Neural cell (in vitro differentiated cells): ENCODE data around the gene LIMS2. TPM values are rescaled to one million over a fixed set of nuclear protein-coding genes. Genes with fewer than 3 reads are reported as not detected.

Experiments
- H2AFZ ChIP-seq: fragments of 200-600, 300-800 bp; sonication (generic), shearing (Covaris generic); 2 replicates; pipeline ENCODE4 v1.6.0; 2014; ENCODE audit warnings: low read depth, mild to moderate bottlenecking, antibody characterized with exemption, low read length, moderate library complexity
- H3F3A ChIP-seq: fragments of 200-600 bp; shearing (Covaris generic); 2 replicates; pipeline ENCODE4 v1.6.1; 2016; ENCODE audit warnings: mild to moderate bottlenecking, moderate library complexity, mixed read lengths, antibody characterized with exemption, low read length; ENCODE audit not compliant: insufficient read depth, poor library complexity, severe bottlenecking
- H3K27ac ChIP-seq: fragments of 200-600, 300-800 bp; sonication (generic), shearing (Covaris generic); 2 replicates; pipeline ENCODE4 v1.5.1; 2014; ENCODE audit warnings: mild to moderate bottlenecking, low read length, moderate library complexity
- H3K27me3 ChIP-seq: fragments of 300-800, 200-600 bp; sonication (generic), shearing (Covaris generic); 2 replicates; pipeline ENCODE4 v1.6.0; 2014; ENCODE audit warnings: mild to moderate bottlenecking, low read depth, low read length, moderate library complexity; ENCODE audit not compliant: insufficient read depth
- H3K36me3 ChIP-seq: fragments of 300-800, 200-600 bp; sonication (generic), shearing (Covaris generic); 2 replicates; pipeline ENCODE4 v1.5.1; 2014; ENCODE audit warnings: mild to moderate bottlenecking, antibody characterized with exemption, low read length, moderate library complexity; ENCODE audit not compliant: insufficient read depth
- H3K4me2 ChIP-seq: fragments of 300-800, 200-600 bp; sonication (generic), shearing (Covaris generic); 2 replicates; pipeline ENCODE4 v1.6.0; 2014; ENCODE audit warnings: mild to moderate bottlenecking, low read length
- H3K4me3 ChIP-seq: fragments of 300-800, 200-600 bp; sonication (generic), shearing (Covaris generic); 2 replicates; pipeline ENCODE4 v1.5.1; 2014; ENCODE audit warnings: mild to moderate bottlenecking, low read length, moderate library complexity
- H3K79me2 ChIP-seq: fragments of 200-600 bp; shearing (Covaris generic); replicated peaks from 2 replicates; pipeline ENCODE4 v1.6.0; 2014; ENCODE audit warnings: mild to moderate bottlenecking, low read length, moderate library complexity; ENCODE audit not compliant: insufficient read depth
- H3K9ac ChIP-seq: fragments of 300-800, 200-600 bp; sonication (generic), shearing (Covaris generic); 2 replicates; pipeline ENCODE4 v1.6.1; 2016; ENCODE audit warnings: mild to moderate bottlenecking, low read length, mixed read lengths
- H3K9me2 ChIP-seq: fragments of 200-600 bp; shearing (Covaris generic); 2 replicates; pipeline ENCODE4 v1.6.1; 2016; ENCODE audit warnings: mild to moderate bottlenecking, low read length, mixed read lengths; ENCODE audit not compliant: insufficient read depth
- H3K9me3 ChIP-seq: fragments of 200-600, 300-800 bp; sonication (generic), shearing (Covaris generic); 2 replicates; pipeline ENCODE4 v1.6.1; 2016; ENCODE audit warnings: mild to moderate bottlenecking, mixed run types, low read length, moderate library complexity, mixed read lengths
- H4K20me1 ChIP-seq: fragments of 200-600 bp; shearing (Covaris generic); 2 replicates; pipeline ENCODE4 v1.6.1; 2016; ENCODE audit warnings: mild to moderate bottlenecking, mixed run types; ENCODE audit not compliant: insufficient read depth
- EP300 ChIP-seq: fragments of 450-650 bp; conservative IDR thresholded peaks from 2 replicates; pipeline ENCODE4 v1.6.1; 2014; ENCODE audit warnings: antibody characterized with exemption, mild to moderate bottlenecking, moderate library complexity; ENCODE audit not compliant: poor library complexity, severe bottlenecking
- EZH2 ChIP-seq: fragments of 200-600, 300-800 bp; shearing (Covaris generic), sonication (generic); IDR thresholded peaks from 2 replicates; pipeline ENCODE4 v1.6.1; 2014; ENCODE audit warnings: antibody characterized with exemption, low read length, borderline replicate concordance, mild to moderate bottlenecking; ENCODE audit not compliant: insufficient read depth, poor library complexity, severe bottlenecking
- MXI1 ChIP-seq: fragments of 450-650 bp; conservative IDR thresholded peaks from 2 replicates; pipeline ENCODE4 v1.6.1; 2014; ENCODE audit warnings: antibody characterized with exemption, mild to moderate bottlenecking; ENCODE audit not compliant: poor library complexity, severe bottlenecking
- POLR2AphosphoS5 ChIP-seq: IDR thresholded peaks from 2 replicates; pipeline ENCODE4 v1.6.1; 2012
- RAD21 ChIP-seq: fragments of 450-650 bp; conservative IDR thresholded peaks from 2 replicates; pipeline ENCODE4 v1.6.1; 2014; ENCODE audit warnings: antibody characterized with exemption, mild to moderate bottlenecking, moderate library complexity
- SMC3 ChIP-seq: fragments of 450-650 bp; conservative IDR thresholded peaks from 2 replicates; pipeline ENCODE4 v1.6.1; 2014; ENCODE audit warnings: antibody characterized with exemption, mild to moderate bottlenecking, moderate library complexity; ENCODE audit not compliant: poor library complexity
- TAF1 ChIP-seq: IDR thresholded peaks from 2 replicates; pipeline ENCODE4 v1.6.1; 2012; ENCODE audit warnings: low read depth
- polyA plus RNA-seq: library from polyadenylated mRNA; depleted of rRNA; stranded (reverse); fragments of >200 nt; gene quantifications from 2 replicates; pipeline ENCODE4 v1.2.3, GENCODE V29; 2014
- TF ChIP-seq, protein P1 (sequence below): fragments of 450-650 bp; IDR thresholded peaks from 2 replicates; pipeline ENCODE4 v1.5.1; 2014; ENCODE audit warnings: antibody characterized with exemption, mild to moderate bottlenecking, moderate library complexity; ENCODE audit not compliant: poor library complexity, severe bottlenecking
- TF ChIP-seq, protein P2 (sequence below): IDR thresholded peaks from 2 replicates; pipeline ENCODE4 v1.6.1; 2012; ENCODE audit warnings: borderline replicate concordance

Gene LIMS2
- polyA plus RNA-seq, 1 donor from 2014 or later = not detected

- Histone ChIP-seq H3K4me2 (no peak overlapping the region), H3K4me3 (no peak overlapping the region), H3K27me3 (peaks cover 3% of the 10 kb centered on the region), H3K36me3 (no peaks in the 10 kb centered on the region), H3K9me3 (no peaks in the 10 kb centered on the region), H3F3A (no peaks in the 10 kb centered on the region), H4K20me1 (no peaks in the 10 kb centered on the region), H2AFZ (no peak overlapping the region), H3K9me2 (no peaks in the 10 kb centered on the region), H3K27ac (no peak overlapping the region), H3K9ac (no peak overlapping the region), H3K79me2 (no peaks in the 10 kb centered on the region)
- no peak for TF ChIP-seq TAF1
- no peak for TF ChIP-seq POLR2AphosphoS5
- TF ChIP-seq EP300 = no peak
- TF ChIP-seq, protein P1, sequence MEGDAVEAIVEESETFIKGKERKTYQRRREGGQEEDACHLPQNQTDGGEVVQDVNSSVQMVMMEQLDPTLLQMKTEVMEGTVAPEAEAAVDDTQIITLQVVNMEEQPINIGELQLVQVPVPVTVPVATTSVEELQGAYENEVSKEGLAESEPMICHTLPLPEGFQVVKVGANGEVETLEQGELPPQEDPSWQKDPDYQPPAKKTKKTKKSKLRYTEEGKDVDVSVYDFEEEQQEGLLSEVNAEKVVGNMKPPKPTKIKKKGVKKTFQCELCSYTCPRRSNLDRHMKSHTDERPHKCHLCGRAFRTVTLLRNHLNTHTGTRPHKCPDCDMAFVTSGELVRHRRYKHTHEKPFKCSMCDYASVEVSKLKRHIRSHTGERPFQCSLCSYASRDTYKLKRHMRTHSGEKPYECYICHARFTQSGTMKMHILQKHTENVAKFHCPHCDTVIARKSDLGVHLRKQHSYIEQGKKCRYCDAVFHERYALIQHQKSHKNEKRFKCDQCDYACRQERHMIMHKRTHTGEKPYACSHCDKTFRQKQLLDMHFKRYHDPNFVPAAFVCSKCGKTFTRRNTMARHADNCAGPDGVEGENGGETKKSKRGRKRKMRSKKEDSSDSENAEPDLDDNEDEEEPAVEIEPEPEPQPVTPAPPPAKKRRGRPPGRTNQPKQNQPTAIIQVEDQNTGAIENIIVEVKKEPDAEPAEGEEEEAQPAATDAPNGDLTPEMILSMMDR = no peak
- no peak for TF ChIP-seq SMC3
- TF ChIP-seq MXI1 = no peak
- TF ChIP-seq RAD21 = no peak
- TF ChIP-seq, protein P2, sequence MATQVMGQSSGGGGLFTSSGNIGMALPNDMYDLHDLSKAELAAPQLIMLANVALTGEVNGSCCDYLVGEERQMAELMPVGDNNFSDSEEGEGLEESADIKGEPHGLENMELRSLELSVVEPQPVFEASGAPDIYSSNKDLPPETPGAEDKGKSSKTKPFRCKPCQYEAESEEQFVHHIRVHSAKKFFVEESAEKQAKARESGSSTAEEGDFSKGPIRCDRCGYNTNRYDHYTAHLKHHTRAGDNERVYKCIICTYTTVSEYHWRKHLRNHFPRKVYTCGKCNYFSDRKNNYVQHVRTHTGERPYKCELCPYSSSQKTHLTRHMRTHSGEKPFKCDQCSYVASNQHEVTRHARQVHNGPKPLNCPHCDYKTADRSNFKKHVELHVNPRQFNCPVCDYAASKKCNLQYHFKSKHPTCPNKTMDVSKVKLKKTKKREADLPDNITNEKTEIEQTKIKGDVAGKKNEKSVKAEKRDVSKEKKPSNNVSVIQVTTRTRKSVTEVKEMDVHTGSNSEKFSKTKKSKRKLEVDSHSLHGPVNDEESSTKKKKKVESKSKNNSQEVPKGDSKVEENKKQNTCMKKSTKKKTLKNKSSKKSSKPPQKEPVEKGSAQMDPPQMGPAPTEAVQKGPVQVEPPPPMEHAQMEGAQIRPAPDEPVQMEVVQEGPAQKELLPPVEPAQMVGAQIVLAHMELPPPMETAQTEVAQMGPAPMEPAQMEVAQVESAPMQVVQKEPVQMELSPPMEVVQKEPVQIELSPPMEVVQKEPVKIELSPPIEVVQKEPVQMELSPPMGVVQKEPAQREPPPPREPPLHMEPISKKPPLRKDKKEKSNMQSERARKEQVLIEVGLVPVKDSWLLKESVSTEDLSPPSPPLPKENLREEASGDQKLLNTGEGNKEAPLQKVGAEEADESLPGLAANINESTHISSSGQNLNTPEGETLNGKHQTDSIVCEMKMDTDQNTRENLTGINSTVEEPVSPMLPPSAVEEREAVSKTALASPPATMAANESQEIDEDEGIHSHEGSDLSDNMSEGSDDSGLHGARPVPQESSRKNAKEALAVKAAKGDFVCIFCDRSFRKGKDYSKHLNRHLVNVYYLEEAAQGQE = no peak
- TF ChIP-seq EZH2 = no peak
Measured at GRCh38 chr2:127658146-127658545, 17.2 kb downstream of the LIMS2 start.

DNA sequence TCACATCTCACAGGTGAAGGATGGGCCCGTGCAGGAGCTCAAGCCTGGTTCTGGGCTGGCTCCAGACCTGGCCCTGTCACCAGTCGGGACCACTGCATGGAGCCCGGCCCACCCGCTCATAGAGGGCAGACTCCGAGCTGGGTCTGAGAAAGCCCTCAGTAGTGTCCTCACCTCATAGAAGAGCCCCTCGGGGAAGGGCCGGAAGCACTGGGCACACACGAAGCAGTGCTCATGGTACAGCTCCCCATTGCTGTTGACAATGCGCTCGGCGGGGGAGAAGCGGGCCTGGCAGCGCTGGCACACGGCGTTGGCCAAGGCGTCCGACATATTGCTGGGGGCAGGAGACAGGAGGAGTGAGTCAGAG lies 18.1 kb downstream of the LIMS2 start:
- H3K9ac ChIP-seq = no peak overlapping the region
- H3K9me2 ChIP-seq = no peaks in the 10 kb centered on the region
- H4K20me1 ChIP-seq = no peaks in the 10 kb centered on the region
- TF ChIP-seq, protein P1 = no peak
- TF ChIP-seq, protein P2 = no peak
- TF ChIP-seq MXI1 = no peak
- no peak for TF ChIP-seq TAF1
- no peak for TF ChIP-seq EZH2
- no peak for TF ChIP-seq SMC3
- H3K27me3 ChIP-seq = no peaks in the 10 kb centered on the region
- H3K4me2 ChIP-seq = no peak overlapping the region
- H3K27ac ChIP-seq = no peak overlapping the region
- H2AFZ ChIP-seq = no peak overlapping the region
- H3K4me3 ChIP-seq = no peak overlapping the region
- no peaks in the 10 kb centered on the region for H3K79me2 ChIP-seq
- no peaks in the 10 kb centered on the region for H3F3A ChIP-seq
- H3K36me3 ChIP-seq = no peaks in the 10 kb centered on the region
- no peaks in the 10 kb centered on the region for H3K9me3 ChIP-seq
